DOHH2 (cell line): Measurements from ENCODE around the gene PROC.
A peak's percentile ranks its signal among the peaks of the same experiment; 100 is the strongest.

Source experiments
- H3F3A ChIP-seq: fragments of 200-600 bp; sonication (generic), shearing (Covaris generic); 2 replicates; pipeline ENCODE4 v1.6.0; 2016; ENCODE audit warnings: antibody characterized with exemption, mild to moderate bottlenecking; ENCODE audit not compliant: control insufficient read depth, insufficient read depth
- H3K27ac ChIP-seq: fragments of 200-600 bp; sonication (generic); 2 replicates; pipeline ENCODE4 v1.5.1; 2014; ENCODE audit warnings: low read depth, mild to moderate bottlenecking, low read length, moderate library complexity
- H3K27me3 ChIP-seq: fragments of 200-600 bp; sonication (generic); 2 replicates; pipeline ENCODE4 v1.6.1; 2014; ENCODE audit warnings: mild to moderate bottlenecking, low read length, mixed read lengths; ENCODE audit not compliant: control insufficient read depth
- H3K36me3 ChIP-seq: fragments of 200-600 bp; sonication (generic); 2 replicates; pipeline ENCODE4 v1.6.1; 2014; ENCODE audit warnings: mild to moderate bottlenecking, low read length, moderate library complexity, mixed read lengths; ENCODE audit not compliant: control insufficient read depth
- H3K4me1 ChIP-seq: fragments of 200-600 bp; sonication (generic); 2 replicates; pipeline ENCODE4 v1.6.1; 2014; ENCODE audit warnings: mild to moderate bottlenecking, low read length, mixed read lengths; ENCODE audit not compliant: control insufficient read depth
- H3K4me2 ChIP-seq: fragments of 200-600 bp; sonication (generic); 2 replicates; pipeline ENCODE4 v1.6.0; 2014; ENCODE audit warnings: mild to moderate bottlenecking, low read length, moderate library complexity
- H3K4me3 ChIP-seq: fragments of 200-600 bp; sonication (generic); 2 replicates; pipeline ENCODE4 v1.5.1; 2014; ENCODE audit warnings: mild to moderate bottlenecking, low read length, mixed read lengths
- H3K79me2 ChIP-seq: fragments of 200-600 bp; sonication (generic); 2 replicates; pipeline ENCODE4 v1.6.1; 2014; ENCODE audit warnings: mild to moderate bottlenecking, low read length, mixed read lengths; ENCODE audit not compliant: control insufficient read depth
- H3K9me2 ChIP-seq: fragments of 200-600 bp; sonication (generic); replicated peaks from 2 replicates; pipeline ENCODE4 v1.6.1; 2014; ENCODE audit warnings: mild to moderate bottlenecking, low read length, mixed read lengths; ENCODE audit not compliant: control insufficient read depth
- H3K9me3 ChIP-seq: fragments of 200-600 bp; sonication (generic); 2 replicates; pipeline ENCODE4 v1.6.1; 2014; ENCODE audit warnings: antibody characterized with exemption, low read length, mixed read lengths; ENCODE audit not compliant: control insufficient read depth, insufficient read depth
- H4K20me1 ChIP-seq: fragments of 200-600 bp; sonication (generic); 2 replicates; pipeline ENCODE4 v1.6.0; 2014; ENCODE audit warnings: low read depth, mild to moderate bottlenecking, antibody characterized with exemption, low read length, moderate library complexity; ENCODE audit not compliant: control insufficient read depth, insufficient read depth
- EZH2phosphoT487 ChIP-seq: fragments of 200-600 bp; sonication (generic); IDR thresholded peaks from 2 replicates; pipeline ENCODE4 v1.6.1; 2017; ENCODE audit warnings: borderline replicate concordance, mild to moderate bottlenecking, antibody characterized with exemption, low read length, moderate library complexity, mixed read lengths
- TF ChIP-seq, protein P1 (sequence below): fragments of 200-600 bp; sonication (generic); IDR thresholded peaks from one replicate; pipeline ENCODE4 v1.5.1; 2014; ENCODE audit warnings: antibody characterized with exemption, mild to moderate bottlenecking, low read depth, low read length; ENCODE audit not compliant: poor library complexity, severe bottlenecking

PROC gene

DNA sequence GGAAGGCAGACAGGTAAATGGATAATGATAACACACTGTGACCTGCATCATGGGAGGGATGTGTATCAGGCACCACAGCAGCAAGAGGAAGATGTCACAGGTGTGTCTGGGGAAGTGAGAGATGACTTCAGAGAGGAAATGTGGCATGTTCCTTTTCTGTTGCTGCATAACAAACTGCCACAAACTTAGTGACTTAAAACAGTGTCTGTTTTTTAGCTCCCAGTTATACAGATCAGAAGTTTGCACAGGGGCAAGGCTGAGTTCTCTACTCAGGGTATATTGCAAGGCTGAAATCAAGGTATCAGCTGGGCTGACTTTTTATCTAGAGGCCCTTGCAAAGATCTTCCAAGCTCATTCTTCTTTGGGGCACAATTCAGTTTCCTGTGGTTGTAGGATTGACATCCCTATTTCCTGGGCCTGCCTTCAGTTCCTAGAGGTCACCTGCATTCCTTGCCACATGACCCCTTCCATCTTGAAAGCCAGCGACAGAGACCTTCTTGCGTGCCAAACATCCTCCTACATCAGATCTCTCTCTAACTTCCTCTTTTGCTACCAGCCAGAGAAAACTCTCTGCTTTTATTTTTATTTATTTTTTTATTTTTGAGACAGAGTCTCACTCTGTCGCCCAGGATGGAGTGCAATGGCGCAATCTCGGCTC is 28.3 kb upstream of the PROC start:
- peaks cover 27% of the 10 kb centered on the region for H3K79me2 ChIP-seq
- H3K4me1 ChIP-seq, result peaks cover 62% of the 10 kb centered on the region
- H3K4me2 ChIP-seq, result peak overlapping the region; percentile 86
- no peak for TF ChIP-seq EZH2phosphoT487
- TF ChIP-seq, protein P1, sequence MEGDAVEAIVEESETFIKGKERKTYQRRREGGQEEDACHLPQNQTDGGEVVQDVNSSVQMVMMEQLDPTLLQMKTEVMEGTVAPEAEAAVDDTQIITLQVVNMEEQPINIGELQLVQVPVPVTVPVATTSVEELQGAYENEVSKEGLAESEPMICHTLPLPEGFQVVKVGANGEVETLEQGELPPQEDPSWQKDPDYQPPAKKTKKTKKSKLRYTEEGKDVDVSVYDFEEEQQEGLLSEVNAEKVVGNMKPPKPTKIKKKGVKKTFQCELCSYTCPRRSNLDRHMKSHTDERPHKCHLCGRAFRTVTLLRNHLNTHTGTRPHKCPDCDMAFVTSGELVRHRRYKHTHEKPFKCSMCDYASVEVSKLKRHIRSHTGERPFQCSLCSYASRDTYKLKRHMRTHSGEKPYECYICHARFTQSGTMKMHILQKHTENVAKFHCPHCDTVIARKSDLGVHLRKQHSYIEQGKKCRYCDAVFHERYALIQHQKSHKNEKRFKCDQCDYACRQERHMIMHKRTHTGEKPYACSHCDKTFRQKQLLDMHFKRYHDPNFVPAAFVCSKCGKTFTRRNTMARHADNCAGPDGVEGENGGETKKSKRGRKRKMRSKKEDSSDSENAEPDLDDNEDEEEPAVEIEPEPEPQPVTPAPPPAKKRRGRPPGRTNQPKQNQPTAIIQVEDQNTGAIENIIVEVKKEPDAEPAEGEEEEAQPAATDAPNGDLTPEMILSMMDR, result no peak
- H3K36me3 ChIP-seq, result peaks cover 5% of the 10 kb centered on the region; the same call in 1 of the 2 replicates
- H3K9me3 ChIP-seq, result no peaks in the 10 kb centered on the region
- H3K4me3 ChIP-seq, result peak overlapping the region; percentile 73
- peaks cover 18% of the 10 kb centered on the region for H3F3A ChIP-seq
- no peaks in the 10 kb centered on the region for H3K27me3 ChIP-seq
- H3K9me2 ChIP-seq, result no peaks in the 10 kb centered on the region
- H3K27ac ChIP-seq, result peak overlapping the region; percentile 79
- peaks cover 11% of the 10 kb centered on the region; the same call in 1 of the 2 replicates for H4K20me1 ChIP-seq

DNA sequence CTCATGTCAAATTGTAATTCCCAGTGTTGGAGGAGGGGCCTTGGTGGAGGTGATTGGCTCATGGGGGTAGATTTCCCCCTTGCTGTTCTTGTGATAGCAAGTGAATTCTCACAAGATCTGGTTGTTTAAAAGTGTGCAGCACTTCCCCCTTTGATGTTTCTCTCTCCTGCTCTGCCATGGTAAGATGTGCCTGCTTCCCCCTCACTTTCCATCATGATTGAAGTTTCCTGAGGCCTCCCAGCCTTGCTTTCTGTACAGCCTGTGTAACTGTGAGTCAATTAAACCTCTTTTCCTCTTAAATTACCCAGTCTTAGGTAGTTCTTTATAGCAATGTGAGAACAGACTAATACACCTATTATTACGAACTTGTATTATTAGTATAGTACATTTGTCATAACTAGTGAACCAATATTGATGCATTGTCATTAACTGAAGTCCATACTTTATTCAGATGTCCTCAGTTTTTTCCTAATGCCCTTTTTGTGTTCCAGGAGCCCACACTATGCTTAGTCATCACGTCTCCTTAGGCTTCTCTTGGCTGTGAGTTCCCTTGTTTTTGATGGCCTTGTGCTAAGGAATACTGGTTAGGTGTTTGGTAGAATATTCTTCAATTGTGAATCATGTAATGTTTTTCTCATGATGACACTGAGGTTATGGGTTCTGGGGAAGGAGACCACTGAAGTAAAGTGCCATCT is 25.9 kb upstream of the PROC start:
- H3F3A ChIP-seq, result peaks cover 15% of the 10 kb centered on the region
- H3K27ac ChIP-seq, result no peak overlapping the region
- peaks cover 4% of the 10 kb centered on the region for H3K79me2 ChIP-seq
- peaks cover 3% of the 10 kb centered on the region; the same call in 1 of the 2 replicates for H3K36me3 ChIP-seq
- no peaks in the 10 kb centered on the region for H3K9me2 ChIP-seq
- no peaks in the 10 kb centered on the region for H4K20me1 ChIP-seq
- H3K4me2 ChIP-seq, result no peak overlapping the region
- peaks cover 46% of the 10 kb centered on the region for H3K4me1 ChIP-seq
- H3K4me3 ChIP-seq, result no peak overlapping the region
- TF ChIP-seq EZH2phosphoT487, result no peak
- H3K27me3 ChIP-seq, result no peaks in the 10 kb centered on the region
- no peaks in the 10 kb centered on the region for H3K9me3 ChIP-seq

DNA sequence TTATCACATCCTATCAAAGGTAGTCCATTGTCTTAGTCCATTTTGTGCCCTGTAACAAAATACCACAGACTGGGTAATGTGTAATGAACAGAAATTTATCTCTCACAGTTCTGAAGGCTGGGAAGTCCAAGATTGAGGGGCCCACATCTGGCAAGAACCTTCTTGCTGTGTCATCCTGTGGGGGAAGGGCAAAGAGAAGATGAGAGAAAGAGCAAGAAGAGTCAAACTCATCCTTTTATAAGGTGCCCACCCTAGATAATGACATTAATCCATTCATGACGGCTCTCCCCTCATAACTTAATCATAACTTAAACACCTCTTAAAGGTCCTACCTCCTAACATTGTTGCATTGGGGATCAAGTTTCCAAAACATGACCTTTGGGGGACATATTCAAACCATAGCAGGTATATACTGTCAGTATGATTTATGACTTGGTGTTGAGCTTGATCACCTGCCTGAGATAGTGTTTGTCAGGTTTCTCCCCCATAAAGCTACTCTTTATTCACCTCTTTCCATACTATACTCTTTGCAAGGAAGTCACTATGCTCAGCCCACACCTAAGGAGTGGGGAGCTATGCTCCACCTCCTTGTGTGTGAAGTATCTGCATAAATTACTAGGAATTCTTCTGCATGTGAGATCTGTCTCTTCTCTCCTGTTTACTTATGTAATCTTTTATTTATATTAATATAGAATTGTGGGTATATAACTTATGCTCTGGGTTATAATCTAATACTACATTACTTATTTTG is 25.2 kb upstream of the PROC start:
- Histone ChIP-seq H3K27ac (no peak overlapping the region), H3K4me1 (peaks cover 46% of the 10 kb centered on the region), H3K79me2 (no peaks in the 10 kb centered on the region), H3K36me3 (peaks cover 3% of the 10 kb centered on the region; the same call in 1 of the 2 replicates), H3K4me2 (no peak overlapping the region), H3K9me3 (no peaks in the 10 kb centered on the region), H3F3A (peaks cover 15% of the 10 kb centered on the region), H4K20me1 (no peaks in the 10 kb centered on the region), H3K4me3 (no peak overlapping the region), H3K9me2 (no peaks in the 10 kb centered on the region), H3K27me3 (no peaks in the 10 kb centered on the region)
- TF ChIP-seq, protein P1, result no peak
- TF ChIP-seq EZH2phosphoT487, result no peak
